Suprapubic skin (tissue), 4 donors: ENCODE data around the gene MAML2.

Experiments
- EP300 ChIP-seq: sonication (generic); formaldehyde crosslinking; IDR thresholded peaks from one replicate; pipeline ENCODE4 v1.6.1; 2017; ENCODE audit warnings: antibody characterized with exemption
- POLR2A ChIP-seq, 2 donors: fragments of 450-650 bp; IDR thresholded peaks; one replicate each; pipeline ENCODE4 v1.6.1; 2017; ENCODE audit warnings: antibody characterized with exemption in 2 of 2, mild to moderate bottlenecking in 2 of 2, moderate library complexity in 2 of 2
- POLR2AphosphoS5 ChIP-seq, 3 donors: sonication (generic); formaldehyde crosslinking; IDR thresholded peaks; one replicate each; pipeline ENCODE4 v1.6.1; 2017; ENCODE audit warnings: antibody characterized with exemption in 3 of 3
- TF ChIP-seq, protein P1 (sequence below), 2 donors: fragments of 200-600 bp in 1 of 2; fragments of 450-650 bp in 1 of 2; sonication (generic) in 1 of 2; IDR thresholded peaks; one replicate each; pipeline ENCODE4 v1.5.1; 2016 to 2019; ENCODE audit warnings: antibody characterized with exemption in 2 of 2, mild to moderate bottlenecking in 1 of 2, moderate library complexity in 1 of 2

DNA sequence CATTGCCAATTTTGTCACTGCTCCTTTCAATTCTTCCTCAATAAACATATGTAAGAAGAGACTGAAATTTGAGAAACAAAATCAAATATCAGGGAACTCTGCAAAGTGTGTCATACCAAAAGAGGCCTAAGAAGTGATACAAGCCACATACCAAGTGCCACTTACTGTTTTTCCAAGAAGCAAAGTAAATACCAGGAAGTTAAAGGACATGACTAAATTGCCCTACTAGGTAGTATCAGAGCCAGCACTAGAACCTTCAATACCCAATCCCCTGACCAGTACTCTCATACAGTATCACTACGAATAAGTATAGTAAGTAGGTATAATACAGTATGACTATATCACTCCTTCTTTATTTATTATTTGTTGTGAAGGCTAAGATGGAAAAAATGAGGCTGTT lies 13.6 kb downstream of the MAML2 start:
- TF ChIP-seq, protein P1, sequence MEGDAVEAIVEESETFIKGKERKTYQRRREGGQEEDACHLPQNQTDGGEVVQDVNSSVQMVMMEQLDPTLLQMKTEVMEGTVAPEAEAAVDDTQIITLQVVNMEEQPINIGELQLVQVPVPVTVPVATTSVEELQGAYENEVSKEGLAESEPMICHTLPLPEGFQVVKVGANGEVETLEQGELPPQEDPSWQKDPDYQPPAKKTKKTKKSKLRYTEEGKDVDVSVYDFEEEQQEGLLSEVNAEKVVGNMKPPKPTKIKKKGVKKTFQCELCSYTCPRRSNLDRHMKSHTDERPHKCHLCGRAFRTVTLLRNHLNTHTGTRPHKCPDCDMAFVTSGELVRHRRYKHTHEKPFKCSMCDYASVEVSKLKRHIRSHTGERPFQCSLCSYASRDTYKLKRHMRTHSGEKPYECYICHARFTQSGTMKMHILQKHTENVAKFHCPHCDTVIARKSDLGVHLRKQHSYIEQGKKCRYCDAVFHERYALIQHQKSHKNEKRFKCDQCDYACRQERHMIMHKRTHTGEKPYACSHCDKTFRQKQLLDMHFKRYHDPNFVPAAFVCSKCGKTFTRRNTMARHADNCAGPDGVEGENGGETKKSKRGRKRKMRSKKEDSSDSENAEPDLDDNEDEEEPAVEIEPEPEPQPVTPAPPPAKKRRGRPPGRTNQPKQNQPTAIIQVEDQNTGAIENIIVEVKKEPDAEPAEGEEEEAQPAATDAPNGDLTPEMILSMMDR (IDR thresholded peaks at IDR 0.05): no peak
- TF ChIP-seq POLR2AphosphoS5 (IDR thresholded peaks at IDR 0.05) (no peak), POLR2A (IDR thresholded peaks at IDR 0.05) (no peak), EP300 (no peak)
